Hair follicle dermal papilla cell (primary cell): Measurements from ENCODE around the gene SYNGAP1. TPM values are rescaled to one million over a fixed set of nuclear protein-coding genes. Genes with fewer than 3 reads are reported as not detected.

Experiments used
- small RNA-seq: library from RNA; depleted of rRNA; stranded (forward); fragments of <200 nt; gene quantifications from one replicate; pipeline ENCODE3, GENCODE V24; 2012
- total RNA-seq: library from RNA; depleted of rRNA; stranded (reverse); fragments of >200 nt; gene quantifications from 2 replicates; pipeline ENCODE4 v1.2.3, GENCODE V29; 2012

The SYNGAP1 gene
- total RNA-seq: 6.1 and 8.8 TPM in 2 replicates

DNA sequence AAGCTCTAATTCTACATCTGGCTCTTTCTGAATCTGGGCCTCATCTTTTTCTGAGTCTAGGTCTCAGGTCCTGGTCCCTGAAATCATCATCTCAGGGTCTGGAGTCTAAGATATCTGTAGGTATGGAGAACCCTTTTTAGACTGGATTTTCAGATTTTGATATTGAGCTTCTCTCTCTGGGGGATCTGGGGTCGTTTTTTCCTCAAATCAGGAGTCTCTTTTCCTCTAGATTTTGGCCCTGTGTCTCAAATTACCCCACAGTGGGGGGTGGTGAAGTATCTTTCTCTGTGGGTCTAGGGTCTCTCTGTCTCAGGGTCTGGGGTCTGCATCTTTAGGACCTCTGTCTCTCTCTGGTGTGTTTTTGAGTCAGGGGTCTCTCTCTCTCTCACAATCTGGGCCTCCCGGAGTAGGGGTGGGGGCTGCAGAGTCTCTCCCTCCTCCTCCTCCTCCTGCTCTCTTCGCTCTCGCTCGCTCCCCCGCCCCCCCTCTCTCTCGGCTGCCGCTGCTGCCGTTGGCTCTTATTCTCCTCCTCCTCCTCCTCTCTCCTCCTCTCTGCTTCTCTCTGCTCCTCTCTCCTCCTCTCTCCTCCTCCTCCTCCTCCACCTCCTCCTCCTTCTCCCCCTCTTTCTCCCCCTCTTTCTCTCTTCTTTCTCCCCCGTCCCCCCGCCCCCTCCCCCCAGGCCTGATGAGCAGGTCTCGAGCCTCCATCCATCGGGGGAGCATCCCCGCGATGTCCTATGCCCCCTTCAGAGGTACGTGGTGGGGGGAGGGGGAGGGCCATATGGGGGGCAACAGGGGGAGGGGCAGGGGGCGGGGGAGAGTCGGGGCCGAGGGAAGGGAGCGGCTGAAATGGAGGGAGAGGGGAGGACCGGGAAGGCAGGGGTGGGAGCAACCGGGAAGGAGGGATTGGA, at the start of gene SYNGAP1:
TSS of gene SYNGAP1 (plus strand) at position 486 of the 911 bp plus-strand sequence. CDS start at position 686, 200 bp downstream.

DNA sequence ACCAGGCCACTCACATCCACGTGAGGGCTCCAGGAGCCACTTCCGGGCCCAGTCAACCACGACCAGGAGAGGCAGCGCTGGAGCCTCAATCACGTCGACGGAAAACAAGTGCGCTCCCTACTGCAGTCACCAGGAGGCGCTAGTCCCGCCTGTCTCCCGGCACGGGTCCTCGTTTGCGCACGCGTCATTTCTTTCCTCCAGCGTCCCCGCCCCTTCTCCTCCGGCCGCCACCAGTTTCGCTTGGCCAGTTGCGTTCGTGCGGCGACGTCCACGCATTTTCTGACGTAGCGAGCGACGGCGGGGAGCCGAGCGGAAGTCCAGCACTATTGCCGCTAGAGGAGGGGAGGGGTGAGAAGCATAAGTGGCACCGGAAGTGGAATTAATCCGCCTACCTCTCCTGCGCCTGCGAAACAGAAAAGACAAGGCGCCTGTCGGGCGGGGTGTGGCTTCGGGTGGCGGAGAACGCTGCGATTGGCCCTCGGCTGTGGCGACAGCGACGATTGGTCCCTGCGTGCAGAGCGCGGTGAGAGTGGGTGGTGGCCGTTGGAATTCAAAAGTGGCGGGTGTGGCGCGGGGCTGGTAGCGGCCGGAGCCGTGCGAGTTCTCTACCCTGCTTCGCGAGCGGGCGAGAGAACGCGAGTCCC, 28.5 kb upstream of the SYNGAP1 start, which contains the start of gene KIFC1:
TSS of gene KIFC1 (plus strand) at position 546 of the 644 bp plus-strand sequence. CDS start 163 bp downstream, outside the sequence.

DNA sequence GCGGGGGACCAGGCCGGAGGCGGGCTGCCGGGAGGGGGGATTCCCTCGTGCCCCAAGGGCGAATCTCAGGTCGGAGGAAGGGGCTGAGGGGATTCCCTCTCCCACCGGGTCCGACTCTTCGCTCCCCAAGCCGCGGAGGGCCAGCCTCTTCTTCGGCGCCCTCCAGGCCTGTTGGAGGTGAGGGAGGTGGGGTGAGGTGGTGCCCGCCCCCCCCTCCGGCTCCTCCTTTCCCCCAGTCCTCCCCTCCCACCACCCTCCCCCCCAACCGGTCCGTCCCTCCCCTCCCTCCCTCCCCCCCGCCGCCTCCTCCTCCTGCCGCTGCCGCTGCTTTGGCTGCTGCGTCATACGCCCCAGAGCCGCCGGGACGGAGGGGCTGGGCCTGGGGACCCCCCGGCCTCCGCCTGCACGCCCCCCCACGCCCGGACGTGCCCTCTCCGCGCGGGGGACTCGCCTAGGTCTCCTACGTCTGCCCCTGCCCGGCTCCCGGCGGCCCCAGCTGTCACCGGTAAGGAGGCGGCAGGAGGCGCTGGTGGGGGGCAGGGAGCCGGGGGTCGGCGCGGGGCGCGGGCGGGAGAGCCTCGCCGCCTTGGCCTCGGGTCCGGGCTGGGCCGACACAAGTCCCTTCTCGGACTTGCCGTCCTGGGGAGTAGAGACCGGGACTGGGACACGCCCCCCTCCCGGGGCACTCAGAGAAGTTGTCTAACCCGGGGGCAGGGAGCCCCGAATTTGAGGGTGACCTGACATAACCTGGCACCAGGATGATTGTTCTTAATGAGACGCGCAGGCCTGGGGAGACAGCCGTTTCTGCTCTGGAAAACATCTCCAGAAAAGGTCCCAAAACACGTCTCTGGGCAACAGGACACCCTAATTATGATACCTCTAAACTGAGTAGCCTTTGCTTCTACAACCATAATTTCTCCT, 8.9 kb upstream of the SYNGAP1 start, which contains the start of gene PHF1:
TSS of gene PHF1 (plus strand) at position 304 of the 921 bp plus-strand sequence. CDS start 1,250 bp downstream, outside the sequence.

DNA sequence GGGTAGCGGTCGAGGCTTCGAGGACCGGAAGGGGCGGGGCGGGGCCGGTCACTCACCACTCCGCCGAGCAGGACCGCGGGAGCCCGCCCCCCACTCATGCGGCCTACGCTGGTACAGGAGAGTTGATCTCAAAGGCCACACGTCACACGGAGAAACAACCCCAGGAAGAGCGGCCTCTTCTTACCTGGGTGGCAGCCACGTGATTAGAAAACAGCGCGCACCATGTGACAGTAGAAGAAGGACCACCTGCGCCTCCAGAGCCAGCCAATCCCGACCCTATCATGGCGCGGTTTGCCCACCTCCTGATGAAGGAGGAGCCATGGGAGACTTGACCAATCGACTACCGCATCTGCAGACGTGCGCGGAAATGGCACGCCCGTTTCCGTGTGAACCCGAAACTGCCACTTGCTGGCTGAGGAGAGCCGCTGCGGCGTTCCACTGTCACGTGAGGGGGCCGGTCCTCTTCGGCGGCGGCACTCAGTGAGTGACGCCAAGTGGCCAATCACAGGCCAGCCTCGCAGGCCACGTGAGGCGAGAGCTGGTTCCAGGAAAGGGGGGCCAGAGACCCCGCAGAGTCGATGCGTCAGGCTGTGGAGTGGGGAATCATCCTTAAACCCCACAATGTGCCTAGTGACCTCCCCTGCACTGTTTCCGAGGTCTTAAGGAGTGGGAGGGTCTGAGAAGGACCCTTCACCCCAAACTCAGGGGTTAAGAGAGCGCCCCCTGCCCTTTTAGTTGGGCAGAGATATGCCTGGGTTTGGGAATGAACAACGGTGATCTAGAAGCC, 1.8 kb upstream of the SYNGAP1 start, which contains the start of gene CUTA:
TSS of gene CUTA (minus strand) at position 205 of the 787 bp plus-strand sequence. CDS start at position 98, 107 bp downstream.

DNA sequence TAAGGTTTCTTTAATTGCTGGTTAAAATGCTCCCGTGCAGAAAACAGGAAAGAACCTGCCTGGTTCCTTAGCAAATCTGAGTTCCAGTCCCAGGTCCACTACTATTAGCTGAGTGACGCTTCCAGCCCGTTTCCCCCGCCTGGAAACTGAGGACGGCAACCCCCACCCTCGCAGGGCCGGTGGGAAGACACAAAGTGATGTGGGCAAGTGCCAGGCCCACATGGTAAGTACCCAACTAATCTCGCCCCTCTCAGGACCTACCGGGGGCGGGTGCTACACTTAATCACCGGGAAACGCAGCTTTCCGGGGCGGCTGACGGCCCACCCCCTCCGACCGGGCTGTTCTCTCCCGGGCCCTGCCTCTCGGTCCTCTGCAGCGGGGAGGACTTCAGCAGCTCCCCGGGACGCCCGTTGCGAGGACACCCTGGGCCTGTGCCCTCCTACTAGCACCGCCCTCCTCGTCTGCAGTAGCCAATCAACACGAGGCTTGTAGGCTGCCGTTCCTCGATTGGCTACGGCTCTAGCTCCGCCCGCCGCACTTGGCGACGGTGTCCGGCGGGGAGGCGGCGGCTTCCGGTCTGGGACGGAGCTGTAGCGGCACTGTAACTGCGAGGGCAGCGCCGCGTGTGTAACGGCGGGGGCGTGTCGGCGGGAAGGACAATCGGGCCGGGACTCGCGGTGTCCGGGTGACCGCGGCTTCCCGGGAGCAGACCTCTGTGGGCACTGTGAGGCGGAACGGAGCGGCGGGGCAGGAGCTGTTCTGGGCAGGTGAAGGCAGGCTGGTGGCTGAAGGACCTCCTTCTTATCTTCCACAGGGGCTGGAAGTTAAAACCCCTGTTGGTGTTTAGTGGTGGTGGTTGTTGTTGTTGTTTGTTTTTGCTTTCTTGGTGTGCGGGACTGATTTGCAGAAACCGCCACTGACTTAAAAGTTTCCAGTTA, 34.4 kb downstream of the SYNGAP1 start, which contains the start of gene ZBTB9:
TSS of gene ZBTB9 (plus strand) at position 568 of the 938 bp plus-strand sequence. CDS start 525 bp downstream, outside the sequence.

Small RNAs within 50 kb of the gene (small RNA-seq; reads per million reads assigned to genes)
- gene RPL35AP4: not detected
- gene ZBTB9: not detected

Other genes with a start within 250 kb of the SYNGAP1 start
- gene COL11A2, start 227.6 kb upstream of the SYNGAP1 start, total RNA-seq: 0.61 and 0.65 TPM in 2 replicates
- 28.4 and 30.5 TPM in 2 replicates for gene RXRB, start 219.4 kb upstream of the SYNGAP1 start, total RNA-seq
- gene SLC39A7, start 219.2 kb upstream of the SYNGAP1 start, total RNA-seq: 132 and 144 TPM in 2 replicates
- 5.0 and 5.2 TPM in 2 replicates for gene HSD17B8, start 215.4 kb upstream of the SYNGAP1 start, total RNA-seq
- gene RING1, start 211.6 kb upstream of the SYNGAP1 start, total RNA-seq: 23.4 and 24.3 TPM in 2 replicates
- 43.7 and 47.2 TPM in 2 replicates for gene VPS52, start 148.2 kb upstream of the SYNGAP1 start, total RNA-seq
- 1,654 and 1,656 TPM in 2 replicates for gene RPS18, start 148.0 kb upstream of the SYNGAP1 start, total RNA-seq
- 10.6 and 12.8 TPM in 2 replicates for gene B3GALT4, start 142.9 kb upstream of the SYNGAP1 start, total RNA-seq
- gene WDR46, start 130.8 kb upstream of the SYNGAP1 start, total RNA-seq: 61.9 and 68.6 TPM in 2 replicates
- gene PFDN6, start 130.5 kb upstream of the SYNGAP1 start, total RNA-seq: 11.5 and 11.7 TPM in 2 replicates
- gene RGL2, start 121.1 kb upstream of the SYNGAP1 start, total RNA-seq: 20.6 and 26.8 TPM in 2 replicates
- 132 and 146 TPM in 2 replicates for gene TAPBP, start 106.0 kb upstream of the SYNGAP1 start, total RNA-seq
- 22.7 and 25.7 TPM in 2 replicates for gene ZBTB22, start 102.3 kb upstream of the SYNGAP1 start, total RNA-seq
- gene DAXX, start 97.1 kb upstream of the SYNGAP1 start, total RNA-seq: 42.5 and 50.6 TPM in 2 replicates
- gene KIFC1, start 28.2 kb upstream of the SYNGAP1 start, total RNA-seq: 2.9 TPM in 2 replicates
- 30.7 and 31.0 TPM in 2 replicates for gene PHF1, start 9.1 kb upstream of the SYNGAP1 start, total RNA-seq
- gene CUTA, start 2.0 kb upstream of the SYNGAP1 start, total RNA-seq: 84.7 and 114 TPM in 2 replicates
- gene ZBTB9, start 34.5 kb downstream of the SYNGAP1 start, total RNA-seq: 3.5 and 4.2 TPM in 2 replicates
- gene BAK1, start 160.2 kb downstream of the SYNGAP1 start, total RNA-seq: 15.7 and 20.1 TPM in 2 replicates
- 69.3 and 74.9 TPM in 2 replicates for gene ITPR3, start 201.3 kb downstream of the SYNGAP1 start, total RNA-seq